H1 (cell line): ENCODE data around the gene ZNF132. TPM values are rescaled to one million over a fixed set of nuclear protein-coding genes. Genes with fewer than 3 reads are reported as not detected.
A peak's percentile ranks its signal among the peaks of the same experiment; 100 is the strongest.

Source experiments
- BCL11A ChIP-seq, 2 experiments: IDR thresholded peaks; one replicate each; pipeline ENCODE4 v1.6.1; 2011; ENCODE audit warnings: low read depth in 2 of 2, low read length in 2 of 2, mild to moderate bottlenecking in 2 of 2
- BRCA1 ChIP-seq: IDR thresholded peaks from 2 replicates; pipeline ENCODE4 v1.6.1; 2012; ENCODE audit warnings: low read depth, low read length, improper control_type of control experiment
- CHD1 ChIP-seq: IDR thresholded peaks from 2 replicates; pipeline ENCODE4 v1.6.1; 2012; ENCODE audit warnings: low read depth, low read length, improper control_type of control experiment
- CREB1 ChIP-seq: IDR thresholded peaks from 2 replicates; pipeline ENCODE4 v1.6.1; 2012; ENCODE audit warnings: inconsistent platforms
- CTBP2 ChIP-seq: IDR thresholded peaks from 2 replicates; pipeline ENCODE4 v1.7.0; 2011; ENCODE audit warnings: borderline replicate concordance, mild to moderate bottlenecking, moderate library complexity, mixed read lengths, low read length; ENCODE audit not compliant: insufficient read depth, insufficient read length
- EP300 ChIP-seq, 2 experiments: IDR thresholded peaks; 1 replicate in 1 of 2; 2 replicates in 1 of 2; pipeline ENCODE4 v1.6.1; 2011 to 2012; ENCODE audit warnings: low read depth in 2 of 2, low read length in 2 of 2, mild to moderate bottlenecking in 2 of 2, borderline replicate concordance in 1 of 2, inconsistent platforms in 1 of 2, moderate library complexity in 1 of 2
- GABPA ChIP-seq: IDR thresholded peaks from 2 replicates; pipeline ENCODE4 v1.6.1; 2011; ENCODE audit warnings: mild to moderate bottlenecking, low read length, moderate library complexity, borderline replicate concordance; ENCODE audit not compliant: insufficient read depth
- GTF2F1 ChIP-seq: IDR thresholded peaks from 2 replicates; pipeline ENCODE4 v1.6.1; 2012; ENCODE audit warnings: low read depth, low read length, improper control_type of control experiment, borderline replicate concordance
- HDAC2 ChIP-seq, 2 experiments: fragments of 300-600 bp in 1 of 2; sonication (generic) in 1 of 2; IDR thresholded peaks; 2 replicates each; pipeline ENCODE4 v1.6.1; 2011 to 2012; ENCODE audit warnings: low read depth in 2 of 2, low read length in 2 of 2, mild to moderate bottlenecking in 2 of 2, moderate library complexity in 2 of 2, borderline replicate concordance in 1 of 2, inconsistent platforms in 1 of 2
- JUN ChIP-seq: IDR thresholded peaks from 2 replicates; pipeline ENCODE4 v1.6.1; 2011; ENCODE audit warnings: low read depth, mild to moderate bottlenecking, improper control_type of control experiment, low read length
- KDM1A ChIP-seq: fragments of 200-600, 300-600 bp; sonication (generic); IDR thresholded peaks from 2 replicates; pipeline ENCODE4 v1.7.1; 2016; ENCODE audit warnings: mild to moderate bottlenecking, low read length, borderline replicate concordance
- KDM5A ChIP-seq: fragments of 200-600 bp; IDR thresholded peaks from 2 replicates; pipeline ENCODE4 v1.7.1; 2012; ENCODE audit warnings: mild to moderate bottlenecking, low read length, inconsistent platforms, mixed read lengths
- MAFK ChIP-seq: IDR thresholded peaks from 2 replicates; pipeline ENCODE4 v1.6.1; 2012; ENCODE audit warnings: low read depth, mild to moderate bottlenecking, improper control_type of control experiment, low read length
- NANOG ChIP-seq: IDR thresholded peaks from 2 replicates; pipeline ENCODE4 v1.6.1; 2011; ENCODE audit warnings: low read length, low read depth, mild to moderate bottlenecking, inconsistent platforms; ENCODE audit not compliant: insufficient read depth, poor library complexity, severe bottlenecking
- PHF8 ChIP-seq: fragments of 200-600 bp; sonication (generic); conservative IDR thresholded peaks from 2 replicates; pipeline ENCODE4 v1.7.1; 2012; ENCODE audit warnings: low read depth, mild to moderate bottlenecking, inconsistent platforms, low read length, moderate library complexity
- RXRA ChIP-seq: IDR thresholded peaks from 2 replicates; pipeline ENCODE4 v1.6.1; 2011; ENCODE audit warnings: low read depth, mild to moderate bottlenecking, low read length, moderate library complexity; ENCODE audit not compliant: insufficient read depth
- SAP30 ChIP-seq: fragments of 300-600 bp; sonication (generic); IDR thresholded peaks from 2 replicates; pipeline ENCODE4 v1.7.1; 2012; ENCODE audit warnings: low read length, moderate library complexity, mild to moderate bottlenecking, inconsistent platforms; ENCODE audit not compliant: insufficient read depth, insufficient replicate concordance
- SIX5 ChIP-seq: IDR thresholded peaks from 2 replicates; pipeline ENCODE4 v1.6.1; 2011; ENCODE audit warnings: mild to moderate bottlenecking, low read depth, low read length
- TBP ChIP-seq: IDR thresholded peaks from 2 replicates; pipeline ENCODE4 v1.6.1; 2011; ENCODE audit warnings: low read depth, low read length, improper control_type of control experiment
- TCF12 ChIP-seq: IDR thresholded peaks from 2 replicates; pipeline ENCODE4 v1.6.1; 2011; ENCODE audit warnings: low read depth, mild to moderate bottlenecking, low read length
- TEAD4 ChIP-seq: IDR thresholded peaks from 2 replicates; pipeline ENCODE4 v1.6.1; 2012; ENCODE audit warnings: low read depth, low read length, inconsistent platforms, mixed read lengths
- ZNF274 ChIP-seq: IDR thresholded peaks from 2 replicates; pipeline ENCODE4 v1.7.0; 2012; ENCODE audit warnings: low read length, borderline replicate concordance; ENCODE audit errors: extremely low read depth
- polyA plus RNA-seq, 7 experiments: library from polyadenylated mRNA; depleted of rRNA in 3 of 7; stranded (reverse) in 5 of 7; unstranded in 2 of 7; fragments of >200 nt in 5 of 7; fragments of 200-250 nt in 2 of 7; gene quantifications; 1 replicate in 5 of 7; 2 replicates in 1 of 7; 4 replicates in 1 of 7; pipeline versions ENCODE4 v1.2.1 to v1.2.3, GENCODE V29; 2011 to 2013; ENCODE audit warnings: missing spikeins in 2 of 7, mixed read lengths in 2 of 7
- total RNA-seq: library from RNA; stranded (reverse); fragmentation: NEBNext Ultra II Directional; extraction: Animal tissue kit (Norgen Biotek cat#: 25700); gene quantifications from 2 replicates; pipeline ENCODE4 v1.2.1, GENCODE V29; 2021
- TF ChIP-seq, protein P1 (sequence below): IDR thresholded peaks from 2 replicates; pipeline ENCODE4 v1.6.1; 2012; ENCODE audit warnings: inconsistent platforms

The ZNF132 gene
- total and polyA plus RNA-seq, 2 of the 8 experiments (the other 6 are each of a cell fraction or from before 2014, with no cell fraction given): 0.89 to 1.9 TPM

DNA sequence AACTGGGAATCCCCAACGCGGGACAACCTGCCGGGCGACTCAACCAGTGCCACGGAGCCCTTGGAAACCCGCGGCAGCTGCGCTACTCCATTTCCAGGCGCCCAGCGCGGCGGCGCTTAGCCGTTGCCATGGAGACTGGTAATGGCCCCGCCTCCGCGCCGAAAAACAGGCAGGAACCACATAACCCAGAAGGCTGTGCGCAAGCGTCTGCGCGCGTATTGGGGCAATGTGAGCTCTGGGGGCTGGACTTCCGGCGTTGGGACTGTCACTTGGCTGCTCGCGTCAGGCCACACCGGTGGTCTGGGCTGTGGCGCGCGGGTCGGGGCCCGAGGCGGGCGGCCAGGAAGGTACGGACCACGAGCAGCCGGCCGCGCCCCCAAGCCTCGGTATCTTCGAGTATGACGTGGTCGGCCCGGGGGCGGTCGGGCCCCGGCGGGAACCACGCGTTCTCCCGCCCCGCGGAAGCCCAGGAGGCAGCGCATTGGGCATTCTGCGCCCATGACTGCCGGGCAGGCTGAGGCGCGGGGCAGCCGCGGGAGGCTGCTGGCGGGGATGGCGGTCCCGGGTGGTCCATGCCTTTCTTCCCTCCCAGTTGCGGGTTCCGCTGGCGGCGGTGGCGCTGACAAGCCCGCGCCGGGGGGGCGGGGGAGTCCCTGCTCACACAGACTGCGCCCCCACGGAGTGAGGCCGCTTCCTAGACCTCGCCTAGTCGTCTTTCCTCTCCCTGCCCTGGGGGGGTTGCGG, 11.6 kb upstream of the ZNF132 start, which contains the start of gene ZNF324B (continued):
- TF ChIP-seq EP300 (IDR thresholded peaks at IDR 0.05; ENCODE audit: borderline replicate concordance in 1 of 2, low read depth in 2 of 2, low read length in 2 of 2): no peak
- peak; percentile 49 for TF ChIP-seq PHF8
- TF ChIP-seq ZNF274: no peak
- TF ChIP-seq HDAC2 (IDR thresholded peaks at IDR 0.05; ENCODE audit: borderline replicate concordance in 1 of 2, low read depth in 2 of 2, low read length in 2 of 2): peak in 1 of 2 experiments; percentile 20; a peak in 1 of 4 replicates
- TF ChIP-seq TEAD4: peak; percentile 41; the same call in 1 of the 2 replicates
- TF ChIP-seq RXRA: no peak
- TF ChIP-seq GABPA: peak; percentile 94
- TF ChIP-seq KDM5A: no peak
- peak; percentile 13; the same call in 1 of the 2 replicates for TF ChIP-seq TBP
- TF ChIP-seq CREB1: peak; percentile 82
- TF ChIP-seq SIX5: peak; percentile 75
- TF ChIP-seq GTF2F1: no peak
- TF ChIP-seq JUN: no peak
- TF ChIP-seq KDM1A: no peak
- no peak for TF ChIP-seq CTBP2
- no peak for TF ChIP-seq MAFK
- no peak for TF ChIP-seq CHD1
- TF ChIP-seq BRCA1: no peak
- TF ChIP-seq, protein P1, sequence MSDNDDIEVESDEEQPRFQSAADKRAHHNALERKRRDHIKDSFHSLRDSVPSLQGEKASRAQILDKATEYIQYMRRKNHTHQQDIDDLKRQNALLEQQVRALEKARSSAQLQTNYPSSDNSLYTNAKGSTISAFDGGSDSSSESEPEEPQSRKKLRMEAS: peak; percentile 41; the same call in 1 of the 2 replicates
- TF ChIP-seq SAP30: peak; percentile 31
- no peak for TF ChIP-seq BCL11A (IDR thresholded peaks at IDR 0.05; ENCODE audit: low read depth in 2 of 2, low read length in 2 of 2)
- TF ChIP-seq NANOG: no peak
- TF ChIP-seq TCF12: no peak
